ENCODE results near the gene HEATR3.

HEATR3 gene

GRCh38 chr16:50079397-50080140, 13.8 kb downstream of the HEATR3 start:
- no peak for DNase-seq (ENCODE audit: low read depth)
- no peak overlapping the region for H3K4me3 ChIP-seq (ENCODE audit: low read depth, low read length)
- no peak for TF ChIP-seq CTCF (IDR thresholded peaks at IDR 0.05; ENCODE audit: control insufficient read depth, extremely low read depth, insufficient read depth)

GRCh38 chr16:50081428-50082018, 15.8 kb downstream of the HEATR3 start:
- H3K4me3 ChIP-seq (ENCODE audit: low read depth, low read length) = no peak overlapping the region
- no peak for DNase-seq (ENCODE audit: low read depth)
- TF ChIP-seq CTCF (IDR thresholded peaks at IDR 0.05; ENCODE audit: control insufficient read depth, extremely low read depth, insufficient read depth) = no peak

- no peak for DNase-seq (ENCODE audit: low read depth)
- H3K4me3 ChIP-seq (ENCODE audit: low read depth, low read length) = no peak overlapping the region
- TF ChIP-seq CTCF (IDR thresholded peaks at IDR 0.05; ENCODE audit: control insufficient read depth, extremely low read depth, insufficient read depth) = no peak
Observed at GRCh38 chr16:50083996-50084395, 18.2 kb downstream of the HEATR3 start.

- no peak overlapping the region for H3K4me3 ChIP-seq (ENCODE audit: low read depth, low read length)
- TF ChIP-seq CTCF (IDR thresholded peaks at IDR 0.05; ENCODE audit: control insufficient read depth, extremely low read depth, insufficient read depth) = no peak
- no peak for DNase-seq (ENCODE audit: low read depth)
Observed at GRCh38 chr16:50086176-50086575, 20.4 kb downstream of the HEATR3 start.

- no peak for TF ChIP-seq CTCF (IDR thresholded peaks at IDR 0.05; ENCODE audit: control insufficient read depth, extremely low read depth, insufficient read depth)
- H3K4me3 ChIP-seq (ENCODE audit: low read depth, low read length) = no peak overlapping the region
Observed at GRCh38 chr16:50088302-50088701, 22.5 kb downstream of the HEATR3 start.

GRCh38 chr16:50092891-50093290, 27.1 kb downstream of the HEATR3 start:
- no peak overlapping the region for H3K4me3 ChIP-seq (ENCODE audit: low read depth, low read length)
- TF ChIP-seq CTCF (IDR thresholded peaks at IDR 0.05; ENCODE audit: control insufficient read depth, extremely low read depth, insufficient read depth) = no peak
- DNase-seq (ENCODE audit: low read depth) = no peak

More at GRCh38 chr16:50088302-50088701, 22.5 kb downstream of the HEATR3 start:
- DNase-seq (ENCODE audit: low read depth) = no peak

Measured in LNCaP clone FGC (cell line).